Measurements from ENCODE around the gene SPON1.

DNA sequence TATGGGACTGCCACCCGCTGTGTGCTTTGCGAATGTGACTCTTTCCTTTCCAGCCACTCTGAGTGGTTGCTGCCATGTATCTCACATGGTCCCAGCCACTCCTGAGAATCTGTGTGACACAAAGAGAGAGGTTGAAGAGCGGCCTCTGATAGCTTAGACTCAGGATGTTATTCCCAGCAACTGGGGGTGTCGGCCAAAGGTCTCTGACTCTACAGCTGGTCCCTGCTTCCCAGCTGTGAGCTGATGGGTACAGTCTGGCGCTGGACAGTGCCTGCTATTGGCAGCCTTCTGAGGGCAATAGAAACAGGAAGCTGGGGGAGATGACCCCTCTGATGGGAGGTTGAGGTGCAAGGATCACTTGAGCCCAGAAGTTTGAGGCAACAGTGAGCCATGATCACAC is 291.3 kb downstream of the SPON1 start:
- TF ChIP-seq EZH2 (IDR thresholded peaks at IDR 0.05; ENCODE audit: low read length, unreplicated experiment) (no peak), EZH2phosphoT487 (IDR thresholded peaks at IDR 0.05; ENCODE audit: borderline replicate concordance, low read length) (no peak)
- TF ChIP-seq, protein P1, sequence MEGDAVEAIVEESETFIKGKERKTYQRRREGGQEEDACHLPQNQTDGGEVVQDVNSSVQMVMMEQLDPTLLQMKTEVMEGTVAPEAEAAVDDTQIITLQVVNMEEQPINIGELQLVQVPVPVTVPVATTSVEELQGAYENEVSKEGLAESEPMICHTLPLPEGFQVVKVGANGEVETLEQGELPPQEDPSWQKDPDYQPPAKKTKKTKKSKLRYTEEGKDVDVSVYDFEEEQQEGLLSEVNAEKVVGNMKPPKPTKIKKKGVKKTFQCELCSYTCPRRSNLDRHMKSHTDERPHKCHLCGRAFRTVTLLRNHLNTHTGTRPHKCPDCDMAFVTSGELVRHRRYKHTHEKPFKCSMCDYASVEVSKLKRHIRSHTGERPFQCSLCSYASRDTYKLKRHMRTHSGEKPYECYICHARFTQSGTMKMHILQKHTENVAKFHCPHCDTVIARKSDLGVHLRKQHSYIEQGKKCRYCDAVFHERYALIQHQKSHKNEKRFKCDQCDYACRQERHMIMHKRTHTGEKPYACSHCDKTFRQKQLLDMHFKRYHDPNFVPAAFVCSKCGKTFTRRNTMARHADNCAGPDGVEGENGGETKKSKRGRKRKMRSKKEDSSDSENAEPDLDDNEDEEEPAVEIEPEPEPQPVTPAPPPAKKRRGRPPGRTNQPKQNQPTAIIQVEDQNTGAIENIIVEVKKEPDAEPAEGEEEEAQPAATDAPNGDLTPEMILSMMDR (conservative IDR thresholded peaks at IDR 0.05; ENCODE audit: low read depth, low read length), result no peak
